ENCODE data around the gene ZNF718.
A peak's percentile ranks its signal among the peaks of the same experiment; 100 is the strongest.
"Not testable (repeated sequence)": the region's sequence is repeated elsewhere in the genome, so short reads cannot be mapped to it uniquely, and the experiment has no call there.

ZNF718 gene

GRCh38 chr4:124275-125081 lies at the start of gene ZNF718:
ZNF718 (plus strand) TSS chr4:124501; CDS start chr4:124671, 170 bp downstream.
- Histone ChIP-seq H3K27me3 (ENCODE audit: insufficient read depth, low read length) (no peaks in the 10 kb centered on the region), H3K36me3 (ENCODE audit: insufficient read depth, low read length) (peaks cover 12% of the 10 kb centered on the region), H3K4me1 (ENCODE audit: insufficient read depth, low read length) (peaks cover 9% of the 10 kb centered on the region), H3K4me3 (ENCODE audit: low read length) (peak within 1 kb of the TSS; percentile 64), H2AFZ (ENCODE audit: low read depth, low read length) (peak within 1 kb of the TSS; percentile 50), H3K9me3 (ENCODE audit: low read length) (peaks cover 15% of the 10 kb centered on the region)

- H3K4me3 ChIP-seq (ENCODE audit: low read length): no peak overlapping the region
- H3K4me1 ChIP-seq (ENCODE audit: insufficient read depth, low read length): no peaks in the 10 kb centered on the region
- H2AFZ ChIP-seq (ENCODE audit: low read depth, low read length): no peak overlapping the region
- H3K27me3 ChIP-seq (ENCODE audit: insufficient read depth, low read length): no peaks in the 10 kb centered on the region
- peaks cover 33% of the 10 kb centered on the region for H3K36me3 ChIP-seq (ENCODE audit: insufficient read depth, low read length)
- H3K9me3 ChIP-seq (ENCODE audit: low read length): peaks cover 52% of the 10 kb centered on the region
Observed at GRCh38 chr4:85951-86350, 38.4 kb upstream of the ZNF718 start.

- Histone ChIP-seq H3K9me3 (ENCODE audit: low read length) (peaks cover 54% of the 10 kb centered on the region), H3K36me3 (ENCODE audit: insufficient read depth, low read length) (peaks cover 32% of the 10 kb centered on the region)
- not testable (repeated sequence) for H2AFZ ChIP-seq (ENCODE audit: low read depth, low read length); H3K4me3 ChIP-seq (ENCODE audit: low read length); H3K4me1 ChIP-seq (ENCODE audit: insufficient read depth, low read length); H3K27me3 ChIP-seq (ENCODE audit: insufficient read depth, low read length)
Observed at GRCh38 chr4:86559-87324, 37.6 kb upstream of the ZNF718 start.

DNA sequence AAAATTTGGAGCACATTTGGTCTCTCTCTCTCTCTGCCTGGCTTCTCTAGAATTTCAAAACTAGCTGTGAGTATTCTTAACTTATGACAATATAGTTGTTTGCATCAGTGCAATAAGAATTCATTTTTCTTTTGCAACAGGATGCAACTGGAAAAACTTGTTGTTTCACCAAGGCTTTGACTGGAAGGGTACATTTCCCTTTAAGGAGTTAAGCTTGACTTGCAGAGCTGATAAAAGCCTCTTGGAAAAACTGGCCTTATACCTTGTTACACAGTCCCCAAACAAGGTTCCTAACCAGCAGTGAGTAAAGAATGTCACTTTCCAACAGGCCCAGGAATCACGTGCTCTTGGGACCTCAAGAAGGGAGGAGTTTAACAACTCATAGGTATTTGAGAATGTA lies 25.9 kb upstream of the ZNF718 start:
- Histone ChIP-seq H2AFZ (ENCODE audit: low read depth, low read length) (no peak overlapping the region), H3K4me1 (ENCODE audit: insufficient read depth, low read length) (no peaks in the 10 kb centered on the region), H3K9me3 (ENCODE audit: low read length) (peaks cover 25% of the 10 kb centered on the region), H3K27me3 (ENCODE audit: insufficient read depth, low read length) (no peaks in the 10 kb centered on the region), H3K36me3 (ENCODE audit: insufficient read depth, low read length) (no peaks in the 10 kb centered on the region), H3K4me3 (ENCODE audit: low read length) (no peak overlapping the region)

GRCh38 chr4:99863-100262 lies 24.4 kb upstream of the ZNF718 start:
- no peaks in the 10 kb centered on the region for H3K27me3 ChIP-seq (ENCODE audit: insufficient read depth, low read length)
- no peak overlapping the region for H3K4me3 ChIP-seq (ENCODE audit: low read length)
- H3K9me3 ChIP-seq (ENCODE audit: low read length): peaks cover 22% of the 10 kb centered on the region
- no peaks in the 10 kb centered on the region for H3K4me1 ChIP-seq (ENCODE audit: insufficient read depth, low read length)
- H3K36me3 ChIP-seq (ENCODE audit: insufficient read depth, low read length): no peaks in the 10 kb centered on the region
- H2AFZ ChIP-seq (ENCODE audit: low read depth, low read length): no peak overlapping the region

DNA sequence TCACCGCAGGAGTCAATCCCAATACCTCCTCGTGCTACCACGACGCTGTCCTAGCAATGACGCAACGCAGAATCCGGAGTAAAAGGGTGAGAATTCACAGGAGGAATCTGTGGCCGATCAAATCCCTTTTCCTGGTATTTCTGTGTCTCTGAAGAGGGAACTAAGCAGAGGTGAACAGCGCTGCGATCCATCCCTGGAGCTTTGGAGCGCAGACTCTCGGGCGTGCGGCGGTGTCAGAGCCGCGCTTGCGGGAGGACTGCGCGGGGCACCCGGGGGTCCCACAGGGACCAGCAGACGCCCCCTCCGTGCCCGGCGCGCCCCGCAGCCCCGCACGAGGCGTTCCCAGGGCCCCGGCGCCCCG lies 17.2 kb upstream of the ZNF718 start:
- no peaks in the 10 kb centered on the region for H3K4me1 ChIP-seq (ENCODE audit: insufficient read depth, low read length)
- H3K27me3 ChIP-seq (ENCODE audit: insufficient read depth, low read length): peaks cover 52% of the 10 kb centered on the region
- peak overlapping the region; percentile 50 for H2AFZ ChIP-seq (ENCODE audit: low read depth, low read length)
- no peaks in the 10 kb centered on the region for H3K36me3 ChIP-seq (ENCODE audit: insufficient read depth, low read length)
- peak overlapping the region; percentile 30 for H3K4me3 ChIP-seq (ENCODE audit: low read length)
- peaks cover 40% of the 10 kb centered on the region for H3K9me3 ChIP-seq (ENCODE audit: low read length)

DNA sequence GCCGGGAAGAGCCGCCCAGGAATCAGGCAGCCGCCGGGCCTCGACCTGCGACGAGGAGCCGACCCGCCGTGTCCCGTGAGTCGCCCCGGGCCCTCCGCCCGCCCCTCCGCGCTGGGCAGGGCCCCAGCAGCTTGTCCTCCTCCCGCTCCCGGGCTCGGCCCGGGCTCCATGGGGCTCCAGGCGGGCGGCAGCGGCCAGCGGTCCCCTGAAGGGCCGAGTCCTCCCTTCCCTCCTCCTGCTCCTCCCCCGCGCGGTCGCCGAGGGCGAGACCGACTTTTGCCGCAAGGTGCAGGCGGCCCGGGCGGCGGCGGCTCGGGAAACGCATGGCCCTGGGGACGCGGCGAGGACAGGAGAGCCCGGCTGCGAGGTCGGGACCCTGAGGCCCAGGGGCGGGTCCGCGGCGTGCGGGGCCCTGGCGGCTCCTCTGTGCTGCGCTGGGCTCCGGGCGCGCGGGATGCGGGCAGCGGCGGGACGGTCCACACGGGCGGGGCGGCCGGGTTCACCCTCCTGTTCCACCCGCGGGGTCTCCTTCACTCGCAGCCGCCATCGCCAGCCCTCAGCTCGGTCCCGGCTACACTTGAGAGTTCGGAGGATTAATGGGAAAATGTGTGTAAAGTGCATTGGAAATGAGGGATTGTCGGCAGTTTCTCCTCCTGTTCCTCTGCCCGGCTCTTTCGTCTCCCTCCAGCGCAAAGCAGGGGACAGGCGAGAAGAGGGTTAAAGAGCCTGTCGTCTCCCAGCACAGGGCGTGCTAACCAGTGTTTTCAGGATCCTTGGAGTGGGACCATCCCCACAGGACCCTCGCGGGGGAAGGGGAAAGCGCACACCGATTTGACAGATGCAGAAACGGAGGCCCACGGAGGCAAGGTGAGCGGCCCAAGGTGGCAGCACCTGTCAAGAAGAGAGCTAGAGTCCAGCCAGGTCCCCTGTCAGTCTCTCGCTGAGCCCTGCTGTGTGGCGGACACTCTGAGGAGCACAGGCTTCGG lies 16.6 kb upstream of the ZNF718 start:
- H3K9me3 ChIP-seq (ENCODE audit: low read length): peaks cover 40% of the 10 kb centered on the region
- peak overlapping the region; percentile 50 for H2AFZ ChIP-seq (ENCODE audit: low read depth, low read length)
- H3K4me1 ChIP-seq (ENCODE audit: insufficient read depth, low read length): no peaks in the 10 kb centered on the region
- H3K36me3 ChIP-seq (ENCODE audit: insufficient read depth, low read length): no peaks in the 10 kb centered on the region
- H3K27me3 ChIP-seq (ENCODE audit: insufficient read depth, low read length): peaks cover 54% of the 10 kb centered on the region
- H3K4me3 ChIP-seq (ENCODE audit: low read length): peak overlapping the region; percentile 30

DNA sequence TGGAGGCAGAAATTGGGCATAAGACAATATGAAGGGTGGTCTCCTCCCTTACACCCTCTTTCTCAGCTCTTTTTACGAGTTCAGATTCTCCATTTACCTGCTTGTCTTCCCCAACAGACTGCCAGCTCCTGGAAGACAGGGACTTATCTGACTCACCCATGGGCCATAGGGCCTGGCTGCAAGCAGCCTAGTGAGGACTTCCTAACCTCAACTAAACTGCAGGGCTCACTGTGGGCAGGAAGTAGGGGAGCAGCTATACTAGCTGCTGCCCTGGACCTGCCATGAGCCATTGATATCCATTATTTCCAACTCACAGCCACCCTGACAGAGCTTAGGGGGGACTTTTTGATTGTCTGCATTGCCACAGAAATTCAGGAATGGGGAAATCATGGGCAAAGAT lies 11.5 kb upstream of the ZNF718 start:
- Histone ChIP-seq H3K4me1 (ENCODE audit: insufficient read depth, low read length) (no peaks in the 10 kb centered on the region), H3K27me3 (ENCODE audit: insufficient read depth, low read length) (peaks cover 32% of the 10 kb centered on the region), H3K4me3 (ENCODE audit: low read length) (no peak overlapping the region), H3K9me3 (ENCODE audit: low read length) (peaks cover 24% of the 10 kb centered on the region), H2AFZ (ENCODE audit: low read depth, low read length) (no peak overlapping the region), H3K36me3 (ENCODE audit: insufficient read depth, low read length) (no peaks in the 10 kb centered on the region)

DNA sequence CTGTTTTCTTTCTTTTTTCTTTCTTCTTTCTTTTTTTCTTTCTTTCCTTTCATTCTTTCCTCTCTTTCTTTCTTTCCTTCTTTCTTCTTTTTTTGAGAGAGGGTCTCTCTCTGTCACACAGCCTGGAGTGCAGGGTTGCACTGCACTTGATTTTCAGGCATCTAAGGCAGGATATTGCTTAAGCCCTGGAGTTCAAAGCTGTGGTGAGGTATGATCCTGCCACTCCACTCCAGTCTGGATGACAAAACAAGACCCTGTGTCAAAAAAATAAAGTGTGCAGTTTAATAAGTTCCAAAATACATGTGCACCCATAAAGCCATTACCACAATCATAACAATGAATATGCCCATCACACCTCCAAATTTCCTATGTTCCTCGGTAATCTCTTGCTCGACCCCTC lies 10.6 kb upstream of the ZNF718 start:
- Histone ChIP-seq H3K4me3 (ENCODE audit: low read length) (no peak overlapping the region), H3K9me3 (ENCODE audit: low read length) (peaks cover 14% of the 10 kb centered on the region), H2AFZ (ENCODE audit: low read depth, low read length) (no peak overlapping the region), H3K27me3 (ENCODE audit: insufficient read depth, low read length) (peaks cover 23% of the 10 kb centered on the region), H3K4me1 (ENCODE audit: insufficient read depth, low read length) (no peaks in the 10 kb centered on the region), H3K36me3 (ENCODE audit: insufficient read depth, low read length) (no peaks in the 10 kb centered on the region)

DNA sequence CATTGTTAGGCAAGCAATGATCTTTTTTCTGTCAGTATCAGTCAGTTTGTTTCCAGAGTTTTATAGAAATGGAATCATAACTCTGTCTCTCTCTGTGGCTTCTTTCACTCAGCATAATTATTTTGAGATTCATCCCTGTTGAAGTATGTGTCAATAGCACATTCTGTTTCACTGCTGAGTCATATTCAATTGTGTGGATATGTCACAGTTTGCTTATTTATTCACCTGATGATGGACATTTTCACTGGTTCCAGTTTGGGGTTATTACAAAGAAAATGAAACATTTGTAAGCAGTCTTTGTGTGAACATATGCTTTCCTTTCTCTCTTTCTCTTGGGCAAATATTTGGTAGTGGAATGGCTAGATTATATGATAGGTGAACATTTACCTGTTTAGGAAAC lies 10.2 kb upstream of the ZNF718 start:
- peaks cover 19% of the 10 kb centered on the region for H3K27me3 ChIP-seq (ENCODE audit: insufficient read depth, low read length)
- H3K9me3 ChIP-seq (ENCODE audit: low read length): peaks cover 11% of the 10 kb centered on the region
- no peaks in the 10 kb centered on the region for H3K36me3 ChIP-seq (ENCODE audit: insufficient read depth, low read length)
- no peak overlapping the region for H3K4me3 ChIP-seq (ENCODE audit: low read length)
- H2AFZ ChIP-seq (ENCODE audit: low read depth, low read length): no peak overlapping the region
- H3K4me1 ChIP-seq (ENCODE audit: insufficient read depth, low read length): no peaks in the 10 kb centered on the region

GRCh38 chr4:116499-116898 lies 7.8 kb upstream of the ZNF718 start:
- Histone ChIP-seq H3K27me3 (ENCODE audit: insufficient read depth, low read length) (peaks cover 6% of the 10 kb centered on the region), H2AFZ (ENCODE audit: low read depth, low read length) (no peak overlapping the region), H3K9me3 (ENCODE audit: low read length) (peaks cover 3% of the 10 kb centered on the region), H3K36me3 (ENCODE audit: insufficient read depth, low read length) (no peaks in the 10 kb centered on the region), H3K4me3 (ENCODE audit: low read length) (no peak overlapping the region), H3K4me1 (ENCODE audit: insufficient read depth, low read length) (no peaks in the 10 kb centered on the region)

GRCh38 chr4:120616-121015 lies 3.7 kb upstream of the ZNF718 start:
- H3K36me3 ChIP-seq (ENCODE audit: insufficient read depth, low read length): peaks cover under 1% of the 10 kb centered on the region
- peaks cover 6% of the 10 kb centered on the region for H3K9me3 ChIP-seq (ENCODE audit: low read length)
- H3K4me1 ChIP-seq (ENCODE audit: insufficient read depth, low read length): peaks cover 2% of the 10 kb centered on the region

More at GRCh38 chr4:120616-121015, 3.7 kb upstream of the ZNF718 start:
- Histone ChIP-seq H3K4me3 (ENCODE audit: low read length) (no peak overlapping the region), H3K27me3 (ENCODE audit: insufficient read depth, low read length) (no peaks in the 10 kb centered on the region), H2AFZ (ENCODE audit: low read depth, low read length) (no peak overlapping the region)
